GM12874 (cell line): ENCODE measurements around the gene NXPE1.

Experiments used
- CTCF ChIP-seq: IDR thresholded peaks from 2 replicates; pipeline ENCODE4 v1.5.1; 2011; ENCODE audit warnings: low read depth, mild to moderate bottlenecking, control low read depth, low read length, moderate library complexity; ENCODE audit not compliant: insufficient read depth

Gene NXPE1

GRCh38 chr11:114571712-114572111 lies 12.0 kb upstream of the NXPE1 start:
- no peak for TF ChIP-seq CTCF

DNA sequence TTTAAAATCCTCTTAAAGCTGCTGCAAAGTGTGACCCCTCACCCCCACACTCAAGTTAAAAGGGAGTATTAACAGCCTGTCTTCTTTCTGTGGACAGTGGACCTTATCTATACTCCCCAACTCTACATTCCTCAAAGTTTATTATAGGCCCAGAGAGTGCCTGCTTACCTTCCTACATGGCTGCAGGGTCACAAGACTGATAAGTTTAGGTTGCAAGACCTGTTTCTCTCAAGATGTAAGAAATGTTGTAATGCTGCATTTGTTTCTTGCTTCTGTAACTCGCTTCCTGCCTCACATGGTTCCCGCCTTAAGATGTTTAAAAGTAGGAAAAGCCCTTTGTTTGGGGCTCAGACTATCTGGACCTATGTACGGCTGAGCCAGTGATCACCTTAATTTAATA lies 10.1 kb upstream of the NXPE1 start:
- TF ChIP-seq CTCF, result no peak

GRCh38 chr11:114566276-114566675 lies 6.6 kb upstream of the NXPE1 start:
- TF ChIP-seq CTCF, result no peak

GRCh38 chr11:114564831-114565230 lies 5.2 kb upstream of the NXPE1 start:
- no peak for TF ChIP-seq CTCF

- no peak for TF ChIP-seq CTCF
Observed at GRCh38 chr11:114563077-114563476, 3.4 kb upstream of the NXPE1 start.

GRCh38 chr11:114562166-114562916 lies 2.7 kb upstream of the NXPE1 start:
- no peak for TF ChIP-seq CTCF

DNA sequence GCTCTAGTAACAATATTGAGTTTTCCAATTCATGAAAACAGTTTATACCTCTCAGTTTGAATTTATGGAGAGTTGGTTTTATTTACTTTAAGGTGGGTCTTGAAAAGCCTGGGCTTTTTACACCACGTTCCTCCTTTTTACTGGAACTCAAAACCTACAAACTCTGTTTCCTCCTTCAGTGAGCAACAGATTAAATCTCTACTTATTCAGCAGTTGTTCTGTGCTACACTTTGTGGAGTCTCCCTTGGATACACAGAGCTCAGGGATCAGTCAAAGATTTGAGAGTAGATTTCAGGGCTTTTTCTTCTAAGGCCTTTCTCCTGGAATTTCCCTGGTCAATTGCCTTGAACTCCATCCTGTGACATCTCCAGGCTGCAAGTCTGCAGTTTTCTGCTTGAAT lies 3.5 kb downstream of the NXPE1 start:
- no peak for TF ChIP-seq CTCF
